Endodermal cell (in vitro differentiated cells): ENCODE measurements around the gene VTA1. TPM values are rescaled to one million over a fixed set of nuclear protein-coding genes. Genes with fewer than 3 reads are reported as not detected.

Experiments
- DNase-seq: peaks from one replicate; pipeline ENCODE4 v3.0.0-alpha.2; 2017
- H3K27ac ChIP-seq: 2 replicates; pipeline ENCODE4 v1.5.1; 2013; ENCODE audit warnings: mild to moderate bottlenecking, low read depth, low read length, moderate library complexity
- H3K27me3 ChIP-seq: 2 replicates; pipeline ENCODE4 v1.6.1; 2013; ENCODE audit warnings: mild to moderate bottlenecking, low read length, moderate library complexity; ENCODE audit not compliant: insufficient read depth, control insufficient read depth, poor library complexity, severe bottlenecking
- H3K36me3 ChIP-seq: 2 replicates; pipeline ENCODE4 v1.7.0; 2013; ENCODE audit warnings: mild to moderate bottlenecking, low read length, moderate library complexity; ENCODE audit not compliant: control insufficient read depth, insufficient read depth
- H3K4me1 ChIP-seq: one replicate; pipeline ENCODE4 v1.7.0; 2013; ENCODE audit warnings: low read length; ENCODE audit not compliant: control insufficient read depth, insufficient read depth
- H3K4me3 ChIP-seq: 2 replicates; pipeline ENCODE4 v1.5.1; 2013; ENCODE audit warnings: mild to moderate bottlenecking, low read length, moderate library complexity
- H3K9ac ChIP-seq: 2 replicates; pipeline ENCODE4 v1.6.1; 2013; ENCODE audit warnings: mild to moderate bottlenecking, low read length, moderate library complexity; ENCODE audit not compliant: poor library complexity, severe bottlenecking; ENCODE audit errors: extremely low read depth
- H3K9me3 ChIP-seq: 2 replicates; pipeline ENCODE4 v1.6.1; 2013; ENCODE audit warnings: mild to moderate bottlenecking, low read length, moderate library complexity; ENCODE audit not compliant: control insufficient read depth
- H3K27ac Mint-ChIP-seq: 2 replicates; pipeline ENCODE4 v1.8.0; 2020; ENCODE audit warnings: mixed read lengths
- H3K27me3 Mint-ChIP-seq: 2 replicates; pipeline ENCODE4 v1.8.0; 2021; ENCODE audit warnings: mild to moderate bottlenecking, mixed read lengths; ENCODE audit not compliant: insufficient read depth
- H3K36me3 Mint-ChIP-seq: 2 replicates; pipeline ENCODE4 v1.8.0; 2020; ENCODE audit warnings: low read depth, mixed read lengths
- H3K4me1 Mint-ChIP-seq: 2 replicates; pipeline ENCODE4 v1.8.0; 2020; ENCODE audit warnings: mixed read lengths
- H3K4me3 Mint-ChIP-seq: 2 replicates; pipeline ENCODE4 v1.8.0; 2020; ENCODE audit warnings: mild to moderate bottlenecking, moderate library complexity, mixed read lengths
- H3K9me3 Mint-ChIP-seq: 2 replicates; pipeline ENCODE4 v1.8.0; 2020; ENCODE audit warnings: mild to moderate bottlenecking, mixed read lengths
- CTCF ChIP-seq: fragments of 200-600 bp; sonication (generic); conservative IDR thresholded peaks from 2 replicates; pipeline ENCODE4 v1.5.0; 2021; ENCODE audit warnings: antibody characterized with exemption, mild to moderate bottlenecking
- WGBS, 2 experiments: methylation state at CpG; one replicate each; pipeline versions ENCODE4 v1.1.5 to v1.1.7; 2013; ENCODE audit warnings: missing lambda C conversion rate in 2 of 2, mixed read lengths in 1 of 2; ENCODE audit not compliant: insufficient coverage in 1 of 2, insufficient read length in 1 of 2; 5-methylcytosine and 5-hydroxymethylcytosine counted together
- total RNA-seq, 2 donors: library from RNA; stranded (reverse); fragmentation: NEBNext Ultra II Directional in 1 of 2; extraction: Animal tissue kit (Norgen Biotek cat#: 25700) in 1 of 2; gene quantifications; 2 replicates in 1 of 2; 3 replicates in 1 of 2; pipeline ENCODE4 v1.2.1, GENCODE V29; 2021

VTA1 gene
- total RNA-seq, 2 donors from 2014 or later, result 64.4 to 68.8 TPM

- no peak overlapping the region for H3K4me3 ChIP-seq
- WGBS, 2 experiments, result 93 to 94% methylated on average over 3 to 4 of the region's 4 CpGs
- no peak for DNase-seq
- H3K36me3 ChIP-seq, result peaks cover 33% of the 10 kb centered on the region
- no peaks in the 10 kb centered on the region for H3K27me3 ChIP-seq
- no peaks in the 10 kb centered on the region for H3K4me1 ChIP-seq
- no peaks in the 10 kb centered on the region for H3K9me3 ChIP-seq
- Mint-ChIP-seq H3K9me3 (no peaks in the 10 kb centered on the region), H3K27me3 (no peaks in the 10 kb centered on the region), H3K36me3 (peaks cover 15% of the 10 kb centered on the region), H3K4me3 (no peak overlapping the region), H3K4me1 (peaks cover 19% of the 10 kb centered on the region), H3K27ac (peak overlapping the region; percentile 73)
- no peak for TF ChIP-seq CTCF
- H3K9ac ChIP-seq, result no peak overlapping the region
- no peak overlapping the region for H3K27ac ChIP-seq
These were observed 18.2 kb downstream of the VTA1 start for GRCh38 chr6:142165227-142165626.

GRCh38 chr6:142167071-142167470, 20.0 kb downstream of the VTA1 start:
- peaks cover 47% of the 10 kb centered on the region for H3K36me3 ChIP-seq
- Mint-ChIP-seq H3K27ac (no peak overlapping the region), H3K4me1 (peaks cover 19% of the 10 kb centered on the region), H3K27me3 (no peaks in the 10 kb centered on the region), H3K9me3 (no peaks in the 10 kb centered on the region), H3K36me3 (peaks cover 27% of the 10 kb centered on the region), H3K4me3 (no peak overlapping the region)
- DNase-seq, result no peak
- no peaks in the 10 kb centered on the region for H3K9me3 ChIP-seq
- WGBS, 2 experiments, result 94% methylated on average over 3 of the region's 3 CpGs; no CpG with 5 or more reads in 1 of the 2 experiments
- no peak overlapping the region for H3K4me3 ChIP-seq
- H3K27ac ChIP-seq, result no peak overlapping the region
- TF ChIP-seq CTCF, result no peak
- H3K9ac ChIP-seq, result no peak overlapping the region
- no peaks in the 10 kb centered on the region for H3K27me3 ChIP-seq
- H3K4me1 ChIP-seq, result no peaks in the 10 kb centered on the region

GRCh38 chr6:142167486-142167885, 20.4 kb downstream of the VTA1 start:
- Mint-ChIP-seq H3K4me1 (peaks cover 16% of the 10 kb centered on the region), H3K27me3 (no peaks in the 10 kb centered on the region), H3K4me3 (no peak overlapping the region), H3K27ac (peak overlapping the region; percentile 24), H3K9me3 (no peaks in the 10 kb centered on the region), H3K36me3 (peaks cover 31% of the 10 kb centered on the region)
- Histone ChIP-seq H3K9me3 (no peaks in the 10 kb centered on the region), H3K36me3 (peaks cover 51% of the 10 kb centered on the region), H3K9ac (no peak overlapping the region), H3K4me3 (no peak overlapping the region), H3K27me3 (no peaks in the 10 kb centered on the region), H3K4me1 (no peaks in the 10 kb centered on the region), H3K27ac (no peak overlapping the region)
- no peak for TF ChIP-seq CTCF
- WGBS, 2 experiments, result 90 to 97% methylated on average over 2 of the region's 2 CpGs
- no peak for DNase-seq
